Neuron (in vitro differentiated cells): ENCODE data around the gene TPH2.

ENCODE experiments used
- H2AFZ ChIP-seq: one replicate; pipeline ENCODE4 v1.6.1; 2013; ENCODE audit warnings: low read depth, mild to moderate bottlenecking, inconsistent platforms, low read length, moderate library complexity
- H3K27me3 ChIP-seq: one replicate; pipeline ENCODE4 v1.6.1; 2013; ENCODE audit warnings: low read length; ENCODE audit not compliant: insufficient read depth
- H3K36me3 ChIP-seq: one replicate; pipeline ENCODE4 v1.6.1; 2013; ENCODE audit warnings: low read length; ENCODE audit not compliant: insufficient read depth
- H3K4me1 ChIP-seq: one replicate; pipeline ENCODE4 v1.6.1; 2013; ENCODE audit warnings: low read length; ENCODE audit not compliant: insufficient read depth
- H3K4me3 ChIP-seq: 2 replicates; pipeline ENCODE4 v1.5.1; 2013; ENCODE audit warnings: mild to moderate bottlenecking, low read length, moderate library complexity
- H3K9me3 ChIP-seq: one replicate; pipeline ENCODE4 v1.6.1; 2013; ENCODE audit warnings: low read length

Gene TPH2

GRCh38 chr12:71970031-71970430 lies 31.4 kb downstream of the TPH2 start:
- Histone ChIP-seq H3K36me3 (no peaks in the 10 kb centered on the region), H3K27me3 (no peaks in the 10 kb centered on the region), H2AFZ (no peak overlapping the region), H3K9me3 (no peaks in the 10 kb centered on the region), H3K4me3 (no peak overlapping the region), H3K4me1 (peaks cover 8% of the 10 kb centered on the region)

DNA sequence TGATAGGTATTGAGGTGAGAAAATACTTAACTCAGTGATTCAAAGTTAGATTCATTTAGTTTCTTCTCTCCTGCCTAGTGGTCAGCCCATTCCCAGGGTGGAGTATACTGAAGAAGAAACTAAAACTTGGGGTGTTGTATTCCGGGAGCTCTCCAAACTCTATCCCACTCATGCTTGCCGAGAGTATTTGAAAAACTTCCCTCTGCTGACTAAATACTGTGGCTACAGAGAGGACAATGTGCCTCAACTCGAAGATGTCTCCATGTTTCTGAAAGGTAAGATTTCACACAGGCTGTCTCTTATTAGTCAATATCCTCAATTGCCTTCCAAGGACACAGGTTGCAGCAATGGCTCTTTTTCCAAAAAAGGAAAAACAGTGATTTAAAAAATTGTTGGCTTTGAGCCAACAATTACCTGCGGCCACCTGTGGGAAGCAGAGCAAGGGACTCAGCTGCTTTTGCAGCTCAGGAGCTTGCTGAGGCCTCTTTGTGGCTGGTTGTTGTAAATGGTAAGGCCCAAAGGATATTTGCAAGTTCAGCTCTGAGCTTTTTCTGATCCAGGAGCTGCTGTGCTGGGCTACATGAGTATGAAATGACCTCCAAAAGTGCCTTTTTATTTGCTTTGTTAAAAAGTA lies 33.9 kb downstream of the TPH2 start:
- Histone ChIP-seq H3K27me3 (no peaks in the 10 kb centered on the region), H3K4me3 (no peak overlapping the region), H3K9me3 (no peaks in the 10 kb centered on the region), H2AFZ (no peak overlapping the region), H3K36me3 (no peaks in the 10 kb centered on the region), H3K4me1 (peaks cover 3% of the 10 kb centered on the region)

DNA sequence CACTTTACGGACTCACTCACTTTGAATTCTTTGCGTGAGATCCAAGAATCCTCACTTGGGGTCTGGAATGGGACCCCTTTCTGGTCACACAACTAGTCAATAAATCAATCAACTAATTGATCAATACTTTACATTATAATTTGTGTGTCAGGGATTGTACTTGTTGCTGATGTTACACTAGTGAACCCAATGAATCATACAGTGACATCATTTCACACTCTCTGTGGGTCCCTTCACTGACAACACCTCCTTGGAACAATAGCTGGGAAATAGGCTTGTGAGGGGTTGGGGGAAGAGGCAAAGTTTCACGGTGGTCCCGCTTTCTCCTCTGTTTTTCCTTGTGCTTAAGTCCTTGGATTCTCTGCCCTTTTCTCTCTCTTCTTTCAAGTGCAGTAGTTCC lies 35.0 kb downstream of the TPH2 start:
- H3K4me1 ChIP-seq: peaks cover 3% of the 10 kb centered on the region
- H3K9me3 ChIP-seq: no peaks in the 10 kb centered on the region
- no peaks in the 10 kb centered on the region for H3K27me3 ChIP-seq
- H2AFZ ChIP-seq: no peak overlapping the region
- no peak overlapping the region for H3K4me3 ChIP-seq
- H3K36me3 ChIP-seq: no peaks in the 10 kb centered on the region

- H3K27me3 ChIP-seq: no peaks in the 10 kb centered on the region
- H2AFZ ChIP-seq: no peak overlapping the region
- no peaks in the 10 kb centered on the region for H3K36me3 ChIP-seq
- H3K9me3 ChIP-seq: no peaks in the 10 kb centered on the region
- peaks cover 5% of the 10 kb centered on the region for H3K4me1 ChIP-seq
- H3K4me3 ChIP-seq: no peak overlapping the region
These were observed 41.9 kb downstream of the TPH2 start for GRCh38 chr12:71980538-71980937.

DNA sequence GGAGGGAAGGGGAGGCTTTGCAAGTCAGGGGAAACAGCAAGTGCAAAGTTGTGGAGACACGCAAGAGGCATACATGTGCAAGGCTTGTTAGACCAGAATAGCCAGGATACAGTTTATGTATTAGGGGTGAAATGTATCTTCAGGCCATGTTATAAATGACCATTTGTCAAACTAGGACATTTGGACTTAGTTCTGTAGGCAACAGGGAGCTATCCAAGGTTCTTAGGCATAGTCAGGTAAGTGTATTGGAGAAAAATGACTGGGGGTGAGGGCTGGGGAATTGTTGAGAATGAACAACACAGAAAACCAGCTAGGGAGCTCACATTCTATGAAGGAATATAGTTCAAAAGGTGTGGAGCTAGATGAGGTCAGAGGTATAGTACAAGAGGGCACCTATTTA lies 42.5 kb downstream of the TPH2 start:
- peaks cover 5% of the 10 kb centered on the region for H3K4me1 ChIP-seq
- no peak overlapping the region for H3K4me3 ChIP-seq
- no peaks in the 10 kb centered on the region for H3K36me3 ChIP-seq
- no peak overlapping the region for H2AFZ ChIP-seq
- H3K27me3 ChIP-seq: no peaks in the 10 kb centered on the region
- no peaks in the 10 kb centered on the region for H3K9me3 ChIP-seq

DNA sequence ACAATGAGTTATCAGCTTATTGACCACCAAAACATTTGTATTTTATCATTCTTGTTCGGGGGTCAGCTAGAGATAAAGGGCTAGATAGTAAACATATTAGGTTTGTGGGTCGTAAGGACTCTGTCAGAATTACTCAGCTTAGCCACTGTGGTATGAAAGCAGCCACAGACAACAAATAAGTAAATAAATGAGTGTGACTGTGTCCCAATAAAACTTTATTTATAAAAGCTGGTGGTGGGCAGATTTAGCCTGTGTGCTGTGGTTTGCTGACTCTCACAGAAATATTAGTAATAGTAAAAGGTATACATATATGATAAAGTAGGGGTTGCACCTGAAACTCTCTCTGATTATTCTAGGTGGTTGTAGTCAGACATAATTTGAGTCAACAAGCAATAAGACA lies 56.1 kb downstream of the TPH2 start:
- Histone ChIP-seq H3K4me3 (no peak overlapping the region), H3K36me3 (no peaks in the 10 kb centered on the region), H3K9me3 (no peaks in the 10 kb centered on the region), H3K4me1 (no peaks in the 10 kb centered on the region), H3K27me3 (no peaks in the 10 kb centered on the region), H2AFZ (no peak overlapping the region)

GRCh38 chr12:71999795-72000194 lies 61.1 kb downstream of the TPH2 start:
- Histone ChIP-seq H3K27me3 (no peaks in the 10 kb centered on the region), H3K4me1 (no peaks in the 10 kb centered on the region), H2AFZ (no peak overlapping the region), H3K4me3 (no peak overlapping the region), H3K36me3 (no peaks in the 10 kb centered on the region), H3K9me3 (no peaks in the 10 kb centered on the region)

GRCh38 chr12:72000969-72001648 lies 62.5 kb downstream of the TPH2 start:
- no peaks in the 10 kb centered on the region for H3K4me1 ChIP-seq
- H2AFZ ChIP-seq: no peak overlapping the region
- no peak overlapping the region for H3K4me3 ChIP-seq
- no peaks in the 10 kb centered on the region for H3K9me3 ChIP-seq
- H3K27me3 ChIP-seq: no peaks in the 10 kb centered on the region
- no peaks in the 10 kb centered on the region for H3K36me3 ChIP-seq

GRCh38 chr12:72006766-72007165 lies 68.1 kb downstream of the TPH2 start:
- Histone ChIP-seq H3K27me3 (no peaks in the 10 kb centered on the region), H2AFZ (no peak overlapping the region), H3K9me3 (no peaks in the 10 kb centered on the region), H3K4me3 (no peak overlapping the region), H3K36me3 (no peaks in the 10 kb centered on the region), H3K4me1 (no peaks in the 10 kb centered on the region)

GRCh38 chr12:72010356-72010755 lies 71.7 kb downstream of the TPH2 start:
- Histone ChIP-seq H3K9me3 (no peaks in the 10 kb centered on the region), H3K4me3 (no peak overlapping the region), H2AFZ (no peak overlapping the region), H3K27me3 (no peaks in the 10 kb centered on the region), H3K4me1 (no peaks in the 10 kb centered on the region), H3K36me3 (no peaks in the 10 kb centered on the region)

- no peaks in the 10 kb centered on the region for H3K27me3 ChIP-seq
- no peak overlapping the region for H3K4me3 ChIP-seq
- H3K4me1 ChIP-seq: no peaks in the 10 kb centered on the region
These were observed 72.7 kb downstream of the TPH2 start for GRCh38 chr12:72011374-72011773.

GRCh38 chr12:72012874-72013273 lies 74.2 kb downstream of the TPH2 start:
- Histone ChIP-seq H3K4me1 (no peaks in the 10 kb centered on the region), H3K27me3 (no peaks in the 10 kb centered on the region), H2AFZ (no peak overlapping the region), H3K4me3 (no peak overlapping the region), H3K9me3 (no peaks in the 10 kb centered on the region), H3K36me3 (no peaks in the 10 kb centered on the region)

More at GRCh38 chr12:72011374-72011773, 72.7 kb downstream of the TPH2 start:
- Histone ChIP-seq H3K36me3 (no peaks in the 10 kb centered on the region), H3K9me3 (no peaks in the 10 kb centered on the region), H2AFZ (no peak overlapping the region)

GRCh38 chr12:72015895-72016294 lies 77.2 kb downstream of the TPH2 start:
- Histone ChIP-seq H3K36me3 (no peaks in the 10 kb centered on the region), H3K27me3 (no peaks in the 10 kb centered on the region), H3K9me3 (no peaks in the 10 kb centered on the region), H3K4me1 (no peaks in the 10 kb centered on the region), H2AFZ (no peak overlapping the region), H3K4me3 (no peak overlapping the region)
